Measurements from ENCODE around the gene NOM1.
A peak's percentile ranks its signal among the peaks of the same experiment; 100 is the strongest.

The NOM1 gene

DNA sequence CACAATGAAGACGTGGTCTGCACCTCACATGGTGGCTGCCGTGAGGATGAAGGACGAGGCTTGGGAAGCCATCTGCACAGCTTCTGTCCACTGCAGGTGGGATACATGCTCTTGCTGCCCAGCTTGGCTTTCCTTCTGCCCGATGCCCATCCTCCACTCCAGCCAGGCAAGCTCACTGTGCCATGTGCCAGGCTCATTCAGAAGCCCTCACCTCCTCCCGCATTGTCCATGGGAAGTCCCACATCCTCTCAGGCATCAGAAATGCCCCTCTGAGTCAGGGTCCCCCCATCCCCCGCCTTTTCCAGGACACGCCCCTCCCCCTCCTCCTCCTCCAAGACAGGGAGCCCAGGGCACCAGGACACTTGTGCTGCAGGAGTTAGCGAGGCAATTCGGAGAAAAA, 4.6 kb upstream of the NOM1 start:
- peaks cover 4% of the 10 kb centered on the region for H3K79me2 ChIP-seq (ENCODE audit: low read length)
- no peaks in the 10 kb centered on the region for H4K20me1 ChIP-seq (ENCODE audit: insufficient read depth, low read length)
- H3K27ac ChIP-seq (ENCODE audit: low read length), result no peak overlapping the region
- no peak overlapping the region for H3K9ac ChIP-seq (ENCODE audit: low read length)
- no peaks in the 10 kb centered on the region for H3K9me3 ChIP-seq (replicated peaks; ENCODE audit: insufficient read depth, low read length)
- no peak overlapping the region for H2AFZ ChIP-seq (ENCODE audit: low read length)
- peaks cover 21% of the 10 kb centered on the region for H3K27me3 ChIP-seq (replicated peaks; ENCODE audit: insufficient read depth, low read length)
- H3K36me3 ChIP-seq (replicated peaks; ENCODE audit: insufficient read depth, low read length), result no peaks in the 10 kb centered on the region
- H3K4me3 ChIP-seq (ENCODE audit: low read length), result no peak overlapping the region
- peaks cover 3% of the 10 kb centered on the region for H3F3A ChIP-seq (ENCODE audit: insufficient read depth, low read length)
- TF ChIP-seq EZH2 (optimal IDR thresholded peaks at IDR 0.05; ENCODE audit: low read depth, low read length), result no peak
- TF ChIP-seq, protein P1, sequence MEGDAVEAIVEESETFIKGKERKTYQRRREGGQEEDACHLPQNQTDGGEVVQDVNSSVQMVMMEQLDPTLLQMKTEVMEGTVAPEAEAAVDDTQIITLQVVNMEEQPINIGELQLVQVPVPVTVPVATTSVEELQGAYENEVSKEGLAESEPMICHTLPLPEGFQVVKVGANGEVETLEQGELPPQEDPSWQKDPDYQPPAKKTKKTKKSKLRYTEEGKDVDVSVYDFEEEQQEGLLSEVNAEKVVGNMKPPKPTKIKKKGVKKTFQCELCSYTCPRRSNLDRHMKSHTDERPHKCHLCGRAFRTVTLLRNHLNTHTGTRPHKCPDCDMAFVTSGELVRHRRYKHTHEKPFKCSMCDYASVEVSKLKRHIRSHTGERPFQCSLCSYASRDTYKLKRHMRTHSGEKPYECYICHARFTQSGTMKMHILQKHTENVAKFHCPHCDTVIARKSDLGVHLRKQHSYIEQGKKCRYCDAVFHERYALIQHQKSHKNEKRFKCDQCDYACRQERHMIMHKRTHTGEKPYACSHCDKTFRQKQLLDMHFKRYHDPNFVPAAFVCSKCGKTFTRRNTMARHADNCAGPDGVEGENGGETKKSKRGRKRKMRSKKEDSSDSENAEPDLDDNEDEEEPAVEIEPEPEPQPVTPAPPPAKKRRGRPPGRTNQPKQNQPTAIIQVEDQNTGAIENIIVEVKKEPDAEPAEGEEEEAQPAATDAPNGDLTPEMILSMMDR (IDR thresholded peaks at IDR 0.05; ENCODE audit: low read length), result no peak
- TF ChIP-seq EZH2phosphoT487 (IDR thresholded peaks at IDR 0.05; ENCODE audit: low read length), result no peak
- H3K4me1 ChIP-seq (ENCODE audit: low read length), result no peaks in the 10 kb centered on the region
- DNase-seq, result no peak
- H3K4me2 ChIP-seq (ENCODE audit: low read depth, low read length), result no peak overlapping the region
- no peaks in the 10 kb centered on the region for H3K9me2 ChIP-seq (replicated peaks; ENCODE audit: insufficient read depth, low read length)

DNA sequence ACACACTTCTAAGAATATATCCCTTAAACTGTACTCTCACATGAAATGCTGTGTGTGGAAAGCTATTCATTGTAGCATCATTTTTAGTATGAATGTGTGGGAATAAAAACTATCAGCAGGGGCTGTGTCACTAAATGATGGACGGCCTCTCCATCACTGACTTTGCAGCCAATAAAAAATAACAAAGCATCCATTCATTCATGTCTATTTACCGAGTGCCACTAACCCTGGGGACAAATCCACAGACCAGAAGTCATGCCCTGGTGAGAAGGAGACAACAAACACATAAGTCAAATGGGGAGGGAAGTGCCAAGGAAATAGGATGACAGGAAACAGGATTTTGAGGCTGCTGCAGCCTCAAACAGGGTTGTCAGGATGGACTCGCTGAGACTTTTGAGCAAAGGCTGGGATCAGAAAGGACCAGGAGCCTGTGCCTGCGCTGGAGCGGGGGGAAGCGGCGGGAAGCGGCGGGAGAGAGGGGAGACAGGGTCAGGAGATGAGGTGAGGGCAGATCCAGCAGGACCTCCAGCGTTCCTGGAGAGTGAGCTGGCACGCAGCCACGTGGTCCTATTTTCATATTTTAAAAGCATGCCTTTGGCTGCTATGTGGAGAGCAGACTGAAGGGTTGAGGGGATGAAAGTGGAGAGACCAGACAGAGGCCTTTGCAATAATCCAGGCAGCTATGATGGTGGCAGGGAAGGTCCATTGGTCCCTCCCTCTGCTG, 2.2 kb upstream of the NOM1 start:
- TF ChIP-seq, protein P1 (IDR thresholded peaks at IDR 0.05; ENCODE audit: low read length), result no peak
- TF ChIP-seq EZH2phosphoT487 (IDR thresholded peaks at IDR 0.05; ENCODE audit: low read length) (no peak), EZH2 (optimal IDR thresholded peaks at IDR 0.05; ENCODE audit: low read depth, low read length) (no peak)
- Histone ChIP-seq H3K4me1 (ENCODE audit: low read length) (peaks cover 4% of the 10 kb centered on the region; the same call in 1 of the 2 replicates), H3K27ac (ENCODE audit: low read length) (no peak overlapping the region), H2AFZ (ENCODE audit: low read length) (no peak overlapping the region), H3K9me3 (replicated peaks; ENCODE audit: insufficient read depth, low read length) (no peaks in the 10 kb centered on the region), H3K27me3 (replicated peaks; ENCODE audit: insufficient read depth, low read length) (peaks cover 21% of the 10 kb centered on the region), H4K20me1 (ENCODE audit: insufficient read depth, low read length) (peaks cover 8% of the 10 kb centered on the region; the same call in 1 of the 2 replicates), H3K36me3 (replicated peaks; ENCODE audit: insufficient read depth, low read length) (peaks cover 4% of the 10 kb centered on the region; the same call in 1 of the 2 replicates), H3K4me3 (ENCODE audit: low read length) (no peak overlapping the region), H3K9ac (ENCODE audit: low read length) (no peak overlapping the region), H3K4me2 (ENCODE audit: low read depth, low read length) (no peak overlapping the region), H3K79me2 (ENCODE audit: low read length) (peaks cover 28% of the 10 kb centered on the region), H3K9me2 (replicated peaks; ENCODE audit: insufficient read depth, low read length) (no peaks in the 10 kb centered on the region), H3F3A (ENCODE audit: insufficient read depth, low read length) (peaks cover 9% of the 10 kb centered on the region)
- DNase-seq, result no peak

DNA sequence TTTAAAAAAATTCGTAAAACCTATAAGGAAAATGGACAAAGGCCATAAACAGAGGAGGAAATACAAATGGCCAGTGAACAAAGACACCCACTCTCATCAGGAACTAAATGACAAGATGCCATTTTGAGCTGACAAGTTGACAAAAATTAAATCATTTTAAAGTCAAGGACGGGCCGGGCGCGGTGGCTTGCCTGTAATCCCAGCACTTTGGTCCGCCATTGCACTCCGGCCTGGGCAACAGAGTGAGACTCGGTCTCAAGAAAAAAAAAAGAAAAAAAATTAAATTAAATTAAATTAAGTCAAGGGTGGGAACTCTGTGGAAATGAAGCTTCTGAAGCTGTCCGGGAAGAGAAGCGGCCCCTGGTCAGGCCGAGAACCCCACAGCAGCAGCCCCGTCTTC, 1.2 kb upstream of the NOM1 start:
- peak; percentile 5 for DNase-seq
- peaks cover 9% of the 10 kb centered on the region; the same call in 1 of the 2 replicates for H4K20me1 ChIP-seq (ENCODE audit: insufficient read depth, low read length)
- H3K27ac ChIP-seq (ENCODE audit: low read length), result no peak overlapping the region

More for the DNA sequence above, 1.2 kb upstream of the NOM1 start:
- H3K9ac ChIP-seq (ENCODE audit: low read length), result no peak overlapping the region
- peak overlapping the region; percentile 64; the same call in 1 of the 2 replicates for H3K4me2 ChIP-seq (ENCODE audit: low read depth, low read length)
- peaks cover 9% of the 10 kb centered on the region for H3F3A ChIP-seq (ENCODE audit: insufficient read depth, low read length)
- H3K36me3 ChIP-seq (replicated peaks; ENCODE audit: insufficient read depth, low read length), result peaks cover 11% of the 10 kb centered on the region; the same call in 1 of the 2 replicates
- TF ChIP-seq EZH2 (optimal IDR thresholded peaks at IDR 0.05; ENCODE audit: low read depth, low read length) (no peak), EZH2phosphoT487 (IDR thresholded peaks at IDR 0.05; ENCODE audit: low read length) (no peak)
- TF ChIP-seq, protein P1 (IDR thresholded peaks at IDR 0.05; ENCODE audit: low read length), result no peak
- H3K79me2 ChIP-seq (ENCODE audit: low read length), result peaks cover 38% of the 10 kb centered on the region
- no peaks in the 10 kb centered on the region for H3K9me3 ChIP-seq (replicated peaks; ENCODE audit: insufficient read depth, low read length)
- peaks cover 4% of the 10 kb centered on the region; the same call in 1 of the 2 replicates for H3K4me1 ChIP-seq (ENCODE audit: low read length)
- H3K9me2 ChIP-seq (replicated peaks; ENCODE audit: insufficient read depth, low read length), result no peaks in the 10 kb centered on the region
- H3K27me3 ChIP-seq (replicated peaks; ENCODE audit: insufficient read depth, low read length), result peaks cover 21% of the 10 kb centered on the region
- H2AFZ ChIP-seq (ENCODE audit: low read length), result no peak overlapping the region
- no peak overlapping the region for H3K4me3 ChIP-seq (ENCODE audit: low read length)
